ENCODE results near the gene SRPK3. TPM values are rescaled to one million over a fixed set of nuclear protein-coding genes. Genes with fewer than 3 reads are reported as not detected.

SRPK3 gene
- total RNA-seq, 1 donor from 2014 or later = 5.8 TPM

DNA sequence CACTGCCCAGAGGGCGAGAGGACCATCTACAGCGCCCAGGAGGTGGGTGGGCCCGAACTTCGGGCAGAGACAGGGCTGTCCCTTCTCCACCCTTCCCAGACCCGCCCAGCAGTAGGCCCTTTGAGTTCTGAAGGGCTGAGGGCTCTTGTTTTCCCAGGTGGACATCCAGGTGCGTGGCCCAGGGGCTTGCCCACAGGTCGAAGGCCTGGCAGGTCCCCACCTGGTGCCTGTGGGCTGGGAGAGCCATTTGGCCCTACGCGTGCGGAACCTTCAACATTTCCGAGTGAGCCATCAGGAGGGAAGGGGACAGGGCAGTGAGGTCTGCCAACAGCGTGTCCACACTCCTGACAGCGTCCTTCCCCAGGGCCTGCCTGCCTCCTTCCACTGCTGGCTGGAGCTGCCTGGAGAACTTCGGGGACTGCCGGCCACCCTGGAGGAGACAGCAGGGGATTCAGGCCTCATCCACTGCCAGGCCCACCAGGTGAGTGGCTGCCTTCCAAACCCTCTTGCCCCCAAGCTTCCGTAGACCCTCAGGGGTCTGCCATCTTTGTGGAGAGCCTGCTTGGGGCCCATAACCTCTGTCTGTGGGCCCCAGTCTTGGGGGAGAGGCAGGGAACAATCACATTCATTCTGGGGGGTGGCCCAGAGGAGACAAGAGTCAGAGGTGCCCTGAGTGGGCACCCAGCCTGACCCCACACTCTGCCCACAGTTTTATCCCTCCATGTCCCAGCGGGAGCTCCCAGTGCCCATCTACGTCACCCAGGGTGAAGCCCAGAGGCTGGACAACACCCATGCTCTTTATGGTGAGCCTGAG lies 10.0 kb upstream of the SRPK3 start:
- DNase-seq (ENCODE audit: low spot score) = no peak

DNA sequence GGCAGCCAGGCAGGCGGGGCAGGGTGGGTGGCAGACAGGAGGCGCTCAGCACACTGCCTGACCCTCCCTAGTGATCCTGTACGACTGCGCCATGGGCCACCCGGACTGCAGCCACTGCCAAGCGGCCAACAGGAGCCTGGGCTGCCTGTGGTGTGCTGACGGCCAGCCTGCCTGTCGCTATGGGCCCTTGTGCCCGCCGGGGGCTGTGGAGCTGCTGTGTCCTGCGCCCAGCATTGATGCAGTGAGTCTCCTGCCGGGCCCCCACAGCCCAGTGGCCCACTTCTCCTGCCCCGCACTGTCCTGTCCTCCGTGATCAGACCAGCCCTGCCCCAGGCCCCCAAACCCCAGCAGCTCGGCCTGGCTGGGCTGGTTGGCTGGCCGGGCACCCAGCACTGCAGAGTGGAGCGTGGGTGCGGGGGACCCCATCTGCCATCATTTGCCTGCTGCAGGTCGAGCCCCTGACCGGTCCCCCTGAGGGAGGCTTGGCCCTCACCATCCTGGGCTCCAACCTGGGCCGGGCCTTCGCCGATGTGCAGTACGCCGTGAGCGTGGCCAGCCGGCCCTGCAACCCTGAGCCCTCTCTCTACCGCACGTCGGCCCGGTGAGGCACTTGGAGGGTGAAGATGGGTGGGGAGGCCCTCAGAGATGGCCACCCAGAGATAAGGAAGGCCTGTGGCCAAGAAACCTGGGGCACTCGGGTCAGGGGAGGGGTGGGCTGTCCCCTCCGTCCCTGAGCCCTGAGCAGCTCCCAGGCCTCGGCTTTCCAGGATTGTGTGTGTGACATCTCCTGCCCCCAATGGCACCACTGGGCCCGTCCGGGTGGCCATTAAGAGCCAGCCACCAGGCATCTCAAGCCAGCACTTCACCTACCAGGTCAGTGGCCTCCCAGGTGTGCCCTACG lies 9.2 kb upstream of the SRPK3 start:
- no peak for DNase-seq (ENCODE audit: low spot score)

DNA sequence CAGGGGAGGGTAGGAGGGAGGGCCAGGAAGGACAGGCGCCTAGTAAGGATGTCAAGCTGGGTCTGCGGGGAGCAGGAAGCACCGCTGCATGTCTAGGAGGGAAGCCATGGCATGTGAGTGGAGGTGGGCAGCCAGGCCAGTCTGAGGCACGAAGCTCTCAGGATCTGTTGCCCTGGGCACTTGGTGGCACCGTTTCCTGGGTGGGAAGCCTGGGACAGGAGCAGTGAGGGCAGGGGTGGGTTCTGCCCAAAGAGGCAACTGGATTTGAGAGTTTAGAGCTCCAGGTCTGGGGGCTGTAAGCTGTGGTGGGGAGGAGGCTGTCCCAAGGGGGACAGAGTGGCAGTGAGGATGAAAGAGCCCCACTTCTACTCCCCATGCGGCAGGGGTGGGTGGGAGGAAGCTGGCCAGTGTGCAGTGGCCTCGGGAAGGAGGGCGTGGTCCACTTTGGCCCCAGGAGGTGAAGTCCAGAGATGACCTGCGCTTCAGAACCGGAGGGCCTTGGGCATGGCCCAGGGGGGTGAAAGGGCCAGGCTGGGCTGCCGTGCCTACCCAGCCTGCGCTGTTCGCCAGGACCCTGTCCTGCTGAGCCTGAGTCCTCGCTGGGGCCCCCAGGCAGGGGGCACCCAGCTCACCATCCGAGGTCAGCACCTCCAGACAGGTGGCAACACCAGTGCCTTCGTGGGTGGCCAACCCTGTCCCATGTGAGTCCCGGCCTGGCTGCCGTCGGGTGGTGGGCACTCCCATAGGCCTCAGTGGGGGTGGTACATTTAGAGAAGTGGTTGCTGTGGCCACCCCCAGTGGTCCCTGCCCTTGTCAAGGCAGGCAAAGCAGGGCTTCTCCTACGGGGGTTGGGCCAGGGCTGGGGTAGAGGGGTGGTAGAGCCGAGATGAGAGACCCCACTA lies 8.3 kb upstream of the SRPK3 start:
- no peak for DNase-seq (ENCODE audit: low spot score)

DNA sequence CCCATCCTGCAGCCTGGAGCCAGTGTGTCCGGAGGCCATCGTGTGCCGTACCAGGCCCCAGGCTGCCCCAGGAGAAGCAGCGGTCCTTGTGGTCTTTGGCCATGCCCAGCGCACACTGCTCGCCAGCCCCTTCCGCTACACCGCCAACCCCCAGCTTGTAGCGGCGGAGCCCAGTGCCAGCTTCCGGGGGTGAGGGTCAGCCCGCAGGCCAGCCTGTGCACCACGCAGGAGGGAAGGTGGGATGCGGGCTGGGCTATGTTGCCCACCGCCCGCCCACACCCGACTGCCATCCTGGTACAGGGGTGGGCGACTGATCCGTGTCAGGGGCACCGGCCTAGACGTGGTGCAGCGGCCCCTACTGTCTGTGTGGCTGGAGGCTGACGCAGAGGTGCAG lies 7.6 kb upstream of the SRPK3 start:
- DNase-seq (ENCODE audit: low spot score) = no peak

DNA sequence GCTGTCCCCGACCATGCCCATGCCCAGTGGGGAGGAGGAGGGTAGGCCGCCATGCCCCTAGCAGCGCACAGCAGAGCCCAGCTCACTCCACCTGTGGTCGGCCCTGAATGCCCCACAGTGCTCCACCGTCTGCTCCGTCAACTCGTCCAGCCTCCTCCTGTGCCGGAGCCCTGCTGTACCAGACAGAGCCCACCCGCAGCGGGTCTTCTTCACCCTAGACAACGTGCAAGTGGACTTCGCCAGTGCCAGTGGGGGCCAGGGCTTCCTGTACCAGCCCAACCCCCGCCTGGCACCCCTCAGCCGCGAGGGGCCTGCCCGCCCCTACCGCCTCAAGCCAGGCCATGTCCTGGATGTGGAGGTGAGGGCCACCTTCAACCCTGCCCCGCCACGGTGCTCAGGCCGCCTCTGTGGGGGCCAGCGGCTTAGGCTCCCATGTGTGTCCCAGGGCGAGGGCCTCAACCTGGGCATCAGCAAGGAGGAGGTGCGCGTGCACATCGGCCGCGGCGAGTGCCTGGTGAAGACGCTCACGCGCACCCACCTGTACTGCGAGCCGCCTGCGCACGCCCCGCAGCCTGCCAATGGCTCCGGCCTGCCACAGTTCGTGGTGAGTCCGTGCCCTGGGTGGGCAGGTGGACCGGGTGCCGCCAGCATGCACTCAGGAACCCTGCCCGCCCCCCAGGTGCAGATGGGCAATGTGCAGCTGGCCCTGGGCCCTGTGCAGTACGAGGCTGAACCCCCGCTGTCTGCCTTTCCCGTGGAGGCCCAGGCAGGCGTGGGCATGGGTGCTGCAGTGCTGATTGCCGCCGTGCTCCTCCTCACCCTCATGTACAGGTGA lies 6.9 kb upstream of the SRPK3 start:
- DNase-seq (ENCODE audit: low spot score) = no peak

DNA sequence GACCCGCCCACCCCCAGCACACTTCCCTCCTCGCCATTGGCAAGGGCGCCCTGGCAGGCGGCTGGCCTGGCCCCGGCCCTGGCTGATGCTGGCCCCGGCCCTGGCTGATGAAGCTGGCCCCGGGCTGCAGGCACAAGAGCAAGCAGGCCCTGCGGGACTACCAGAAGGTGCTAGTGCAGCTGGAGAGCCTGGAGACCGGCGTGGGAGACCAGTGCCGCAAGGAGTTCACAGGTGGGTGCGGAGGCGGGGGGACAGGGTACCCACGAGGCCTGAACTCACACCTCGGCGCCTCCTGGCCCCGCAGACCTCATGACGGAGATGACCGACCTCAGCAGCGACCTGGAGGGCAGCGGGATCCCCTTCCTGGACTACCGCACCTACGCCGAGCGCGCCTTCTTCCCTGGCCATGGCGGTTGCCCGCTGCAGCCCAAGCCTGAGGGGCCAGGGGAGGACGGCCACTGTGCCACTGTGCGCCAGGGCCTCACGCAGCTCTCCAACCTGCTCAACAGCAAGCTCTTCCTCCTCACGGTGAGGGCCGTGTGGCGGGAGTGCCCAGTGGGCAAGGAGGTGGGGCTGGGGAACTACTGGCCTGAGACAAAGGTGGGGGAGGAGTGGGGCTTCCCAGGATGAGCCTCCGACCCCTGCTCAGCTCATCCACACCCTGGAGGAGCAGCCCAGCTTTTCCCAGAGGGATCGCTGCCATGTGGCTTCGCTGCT lies 6.1 kb upstream of the SRPK3 start:
- DNase-seq (ENCODE audit: low spot score) = no peak

DNA sequence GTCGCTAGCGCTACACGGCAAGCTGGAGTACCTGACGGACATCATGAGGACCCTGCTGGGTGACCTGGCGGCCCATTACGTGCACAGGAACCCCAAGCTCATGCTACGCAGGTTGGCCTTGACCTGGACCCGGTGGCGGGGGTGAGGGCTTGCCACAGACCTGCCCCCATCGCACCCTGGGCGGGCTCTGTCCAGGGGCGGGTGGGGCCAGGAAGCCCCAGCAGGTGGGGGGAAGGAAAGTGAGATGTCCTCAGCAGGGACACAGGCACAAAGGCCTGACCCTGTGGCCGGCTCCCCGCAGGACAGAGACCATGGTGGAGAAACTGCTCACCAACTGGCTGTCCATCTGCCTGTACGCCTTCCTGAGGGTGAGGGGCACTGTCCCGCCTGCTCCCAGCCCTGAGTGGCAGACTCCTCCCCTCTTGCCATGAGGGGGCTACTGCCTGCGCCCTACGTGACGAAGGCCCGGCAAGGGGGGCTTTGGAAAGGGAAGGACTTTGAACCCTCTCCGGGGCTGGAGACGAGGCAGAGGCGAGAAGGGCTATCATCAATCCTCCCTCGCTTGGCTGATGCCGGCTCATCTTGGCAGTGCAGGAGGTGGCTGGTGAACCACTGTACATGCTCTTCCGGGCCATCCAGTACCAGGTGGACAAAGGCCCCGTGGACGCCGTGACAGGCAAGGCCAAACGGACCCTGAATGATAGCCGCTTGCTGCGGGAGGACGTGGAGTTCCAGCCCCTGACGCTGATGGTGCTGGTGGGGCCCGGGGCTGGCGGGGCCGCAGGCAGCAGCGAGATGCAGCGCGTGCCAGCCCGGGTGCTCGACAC lies 5.3 kb upstream of the SRPK3 start:
- DNase-seq (ENCODE audit: low spot score) = no peak

DNA sequence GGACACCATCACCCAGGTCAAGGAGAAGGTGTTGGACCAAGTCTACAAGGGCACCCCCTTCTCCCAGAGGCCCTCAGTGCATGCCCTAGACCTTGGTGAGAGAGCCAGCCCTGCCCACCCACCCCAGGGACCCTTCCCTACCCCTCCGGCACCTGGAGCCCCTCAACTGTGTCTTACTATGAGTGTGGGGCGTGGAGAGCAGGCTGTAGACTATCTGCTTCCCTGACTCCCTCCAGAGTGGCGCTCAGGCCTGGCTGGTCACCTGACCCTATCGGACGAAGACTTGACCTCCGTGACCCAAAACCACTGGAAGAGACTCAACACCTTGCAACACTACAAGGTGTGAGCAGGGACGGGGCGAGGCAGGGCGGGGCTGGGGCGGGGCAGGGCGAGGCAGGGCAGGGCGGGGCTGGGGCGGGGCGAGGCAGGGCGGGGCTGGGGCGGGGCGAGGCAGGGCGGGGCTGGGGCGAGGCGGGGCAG lies 4.7 kb upstream of the SRPK3 start:
- no peak for DNase-seq (ENCODE audit: low spot score)

DNA sequence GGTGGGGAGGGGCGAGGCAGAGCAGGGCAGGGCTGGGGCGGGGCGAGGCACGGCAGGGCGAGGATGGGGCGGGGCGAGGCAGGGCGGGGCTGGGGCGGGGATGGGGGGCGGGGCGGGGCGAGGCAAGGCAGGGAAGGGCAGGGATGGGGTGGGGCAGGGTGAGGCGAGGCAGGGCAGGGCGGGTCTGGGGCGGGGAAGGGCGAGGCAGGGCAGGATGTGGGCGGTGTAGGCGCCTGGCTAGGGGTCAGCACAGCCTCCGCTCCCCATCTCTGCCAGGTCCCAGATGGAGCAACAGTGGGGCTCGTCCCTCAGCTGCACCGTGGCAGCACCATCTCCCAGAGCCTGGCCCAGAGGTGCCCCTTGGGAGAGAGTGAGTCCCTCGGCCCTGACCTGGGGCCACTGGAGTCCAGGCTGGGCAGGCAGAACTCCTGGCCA lies 4.2 kb upstream of the SRPK3 start:
- DNase-seq (ENCODE audit: low spot score) = no peak

DNA sequence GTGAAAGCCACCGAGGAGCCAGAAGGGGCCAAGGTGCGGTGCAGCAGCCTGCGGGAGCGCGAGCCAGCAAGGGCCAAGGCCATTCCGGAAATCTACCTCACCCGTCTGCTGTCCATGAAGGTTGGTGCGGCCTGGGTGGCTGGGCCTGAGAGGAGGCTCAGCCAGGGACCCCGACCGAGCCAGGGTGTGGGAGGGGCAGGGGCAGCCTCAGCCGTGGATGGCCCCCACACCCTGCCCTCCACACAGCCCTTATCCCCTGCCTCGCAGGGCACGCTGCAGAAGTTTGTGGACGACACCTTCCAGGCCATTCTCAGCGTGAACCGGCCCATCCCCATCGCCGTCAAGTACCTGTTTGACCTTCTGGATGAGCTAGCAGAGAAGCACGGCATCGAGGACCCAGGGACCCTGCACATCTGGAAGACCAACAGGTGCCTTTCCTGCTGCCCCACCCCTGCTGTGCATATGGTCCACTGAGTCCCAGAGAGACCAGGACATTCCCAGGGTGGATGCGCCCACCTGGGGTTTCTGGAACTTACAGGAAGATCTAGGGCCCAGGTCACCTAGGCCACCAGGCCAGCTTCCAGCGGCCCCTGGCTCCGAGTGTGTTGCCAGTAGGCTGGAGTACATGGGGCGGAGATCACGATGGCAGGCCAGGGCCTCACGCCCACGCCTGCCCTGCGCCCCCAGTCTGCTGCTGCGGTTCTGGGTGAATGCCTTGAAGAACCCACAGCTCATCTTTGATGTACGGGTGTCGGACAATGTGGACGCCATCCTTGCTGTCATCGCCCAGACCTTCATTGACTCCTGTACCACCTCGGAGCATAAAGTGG lies 3.4 kb upstream of the SRPK3 start:
- no peak for DNase-seq (ENCODE audit: low spot score)

DNA sequence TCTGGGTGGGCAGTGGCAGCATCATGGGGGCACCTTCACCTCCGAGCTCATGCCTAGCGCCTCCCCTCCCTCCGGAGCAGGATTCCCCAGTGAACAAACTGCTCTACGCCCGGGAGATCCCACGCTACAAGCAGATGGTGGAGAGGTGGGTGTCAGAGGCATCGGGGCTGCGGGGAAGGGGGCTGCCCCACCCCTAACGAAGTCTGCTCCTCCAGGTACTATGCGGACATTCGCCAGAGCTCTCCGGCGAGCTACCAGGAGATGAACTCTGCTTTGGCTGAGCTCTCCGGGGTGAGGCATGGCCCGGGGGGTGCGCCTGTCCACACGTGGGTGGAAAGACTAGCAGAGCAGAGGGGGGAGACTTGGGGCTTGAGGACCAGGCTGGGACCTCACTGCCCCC lies 2.7 kb upstream of the SRPK3 start:
- no peak for DNase-seq (ENCODE audit: low spot score)

DNA sequence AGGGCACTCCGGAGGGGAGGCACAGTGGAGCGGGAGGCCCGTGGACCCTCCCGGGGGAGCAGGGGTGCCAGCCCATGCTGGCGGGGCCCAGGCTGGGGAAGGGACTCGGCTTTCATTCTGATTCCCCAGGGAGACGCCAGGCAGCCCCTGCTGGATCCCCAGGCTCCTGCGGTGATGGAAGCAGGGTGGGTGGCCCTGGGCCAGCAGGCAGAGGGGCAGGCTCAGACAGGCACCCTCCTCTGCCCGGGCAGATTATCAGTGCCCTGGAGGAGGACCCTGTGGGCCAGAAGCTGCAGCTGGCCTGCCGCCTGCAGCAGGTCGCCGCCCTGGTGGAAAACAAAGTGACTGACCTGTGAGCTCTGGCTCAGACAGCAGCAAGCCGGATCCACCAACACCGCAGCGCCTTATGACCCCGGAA lies 2.1 kb upstream of the SRPK3 start:
- no peak for DNase-seq (ENCODE audit: low spot score)

DNA sequence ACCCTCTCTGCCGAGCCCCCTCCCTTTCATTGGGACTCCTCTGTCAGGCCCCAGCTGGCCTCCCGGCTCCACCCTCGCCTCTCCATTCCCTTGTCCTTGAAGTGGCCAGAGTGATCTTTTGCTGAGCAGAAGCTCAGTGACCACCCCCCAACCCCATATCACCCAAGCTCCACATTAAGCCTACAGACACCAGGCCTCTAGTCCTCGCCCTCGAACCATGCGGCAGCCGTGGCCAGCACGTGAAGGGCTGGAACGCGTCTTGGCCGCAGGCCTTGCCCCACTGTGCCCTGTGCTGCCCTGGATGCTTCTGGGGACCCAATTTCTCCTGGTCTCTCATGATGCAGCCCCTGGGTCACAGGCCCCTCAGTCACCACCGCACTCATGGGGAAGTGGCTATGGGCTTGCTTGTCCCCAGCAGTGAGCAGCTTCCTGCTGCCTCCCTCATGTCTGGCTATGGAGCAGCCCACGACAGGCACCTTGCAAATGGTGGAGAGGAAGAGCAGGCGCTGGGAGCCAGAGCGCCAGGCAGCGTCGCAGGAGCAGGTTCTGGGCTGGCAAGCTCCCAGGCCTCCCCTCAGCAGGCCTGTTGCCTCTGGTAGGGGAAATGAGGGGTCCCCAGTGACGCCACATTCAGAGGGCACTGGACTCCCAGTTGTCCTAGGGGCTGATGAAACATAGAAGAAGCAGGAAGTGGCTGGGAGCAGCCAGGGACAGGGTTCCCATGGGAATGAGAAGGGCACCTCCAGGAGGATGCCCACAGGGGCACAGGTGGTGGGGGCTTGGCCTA lies 757 bp upstream of the SRPK3 start:
- DNase-seq (ENCODE audit: low spot score) = no peak

DNA sequence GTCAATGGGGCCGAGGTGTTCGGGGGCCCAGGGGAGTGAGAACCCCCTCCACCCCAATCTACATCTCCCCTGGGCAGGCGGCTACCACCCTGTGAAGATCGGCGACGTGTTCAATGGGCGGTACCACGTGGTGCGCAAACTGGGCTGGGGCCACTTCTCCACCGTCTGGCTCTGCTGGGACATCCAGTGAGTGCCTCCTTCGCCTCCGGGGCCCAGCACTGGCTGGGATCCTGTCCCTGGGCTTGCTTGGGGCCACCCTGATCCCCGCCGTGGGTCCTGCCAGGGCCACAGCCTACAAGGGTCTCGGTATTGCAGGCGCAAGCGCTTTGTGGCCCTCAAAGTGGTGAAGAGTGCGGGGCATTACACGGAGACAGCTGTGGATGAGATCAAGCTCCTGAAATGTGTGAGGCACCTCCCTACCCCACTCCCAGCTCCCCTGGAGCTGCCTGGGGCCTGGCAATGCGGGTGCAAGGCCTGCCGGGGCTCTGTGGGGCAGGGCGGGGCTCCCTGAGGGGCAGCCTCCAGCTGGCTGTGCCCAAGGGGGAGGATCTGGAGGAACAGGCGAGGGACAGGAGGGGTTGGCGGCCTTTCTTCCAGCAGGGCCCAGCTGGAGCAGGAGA lies 697 bp downstream of the SRPK3 start:
- DNase-seq (ENCODE audit: low spot score) = no peak

DNA sequence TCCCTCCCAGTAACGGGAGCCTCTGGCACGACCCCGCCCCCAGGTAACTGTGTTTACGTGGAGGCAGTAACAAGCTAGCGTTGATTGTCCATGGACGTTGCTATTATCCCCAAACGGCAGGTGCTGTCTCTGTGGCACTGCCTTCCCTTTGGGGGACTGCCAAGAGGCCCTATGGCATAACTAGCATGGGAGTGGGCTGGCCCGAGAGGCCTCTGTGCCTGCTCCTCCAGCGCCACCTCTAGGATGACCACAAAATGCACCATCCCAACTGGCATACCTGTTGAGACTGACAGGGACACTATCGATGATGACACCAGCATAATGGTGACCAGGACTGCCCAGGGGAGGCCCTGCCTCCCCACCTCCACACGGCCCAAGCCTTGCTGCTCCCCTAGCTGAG lies 1.5 kb downstream of the SRPK3 start:
- DNase-seq (ENCODE audit: low spot score) = no peak

DNA sequence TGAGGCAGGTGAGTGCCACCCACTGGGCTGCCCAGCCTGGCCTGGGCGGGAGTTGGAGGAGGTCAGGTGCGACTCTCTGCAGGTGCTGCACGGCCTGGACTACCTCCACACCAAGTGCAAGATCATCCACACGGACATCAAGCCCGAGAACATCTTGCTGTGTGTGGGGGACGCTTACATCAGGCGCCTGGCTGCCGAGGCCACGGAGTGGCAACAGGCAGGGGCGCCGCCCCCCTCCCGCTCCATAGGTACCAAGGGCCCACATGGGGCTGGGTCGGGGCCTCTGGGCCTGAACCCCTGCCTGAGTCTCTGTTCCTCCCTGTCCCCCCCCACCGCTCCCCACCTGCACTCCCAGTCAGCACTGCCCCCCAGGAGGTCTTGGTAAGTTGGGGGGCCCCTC lies 2.0 kb downstream of the SRPK3 start:
- DNase-seq (ENCODE audit: low spot score) = no peak

DNA sequence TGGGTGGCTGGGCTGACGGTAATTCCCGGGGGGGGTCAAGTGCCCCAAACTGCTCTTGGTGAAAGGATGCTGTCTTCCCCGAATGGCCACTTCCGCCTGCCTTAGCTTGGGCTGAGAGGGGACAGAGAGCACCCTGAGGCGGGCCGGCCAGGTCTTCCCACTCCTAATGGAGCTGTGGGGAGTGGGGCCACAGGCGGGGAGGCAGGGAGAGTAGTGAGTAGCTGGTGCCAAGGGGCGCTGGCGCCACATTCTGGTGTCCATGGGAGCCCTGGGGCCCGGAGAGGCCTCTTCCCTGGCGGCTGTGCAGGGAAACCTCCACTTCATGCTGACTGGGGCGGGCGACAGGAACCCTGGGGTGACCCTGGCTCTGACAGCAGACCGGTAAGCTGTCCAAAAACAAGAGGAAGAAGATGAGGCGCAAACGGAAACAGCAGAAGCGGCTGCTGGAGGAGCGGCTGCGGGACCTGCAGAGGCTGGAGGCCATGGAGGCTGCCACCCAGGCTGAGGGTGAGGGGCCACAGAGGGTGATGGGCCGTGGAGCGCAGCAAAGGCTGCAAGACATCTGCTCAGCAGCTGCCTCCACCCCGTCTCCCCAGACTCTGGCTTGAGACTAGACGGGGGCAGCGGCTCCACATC lies 2.7 kb downstream of the SRPK3 start:
- no peak for DNase-seq (ENCODE audit: low spot score)

Data from mucosa of gallbladder (tissue), 1 donor.